ENCODE results near the gene HEXA.

DNA sequence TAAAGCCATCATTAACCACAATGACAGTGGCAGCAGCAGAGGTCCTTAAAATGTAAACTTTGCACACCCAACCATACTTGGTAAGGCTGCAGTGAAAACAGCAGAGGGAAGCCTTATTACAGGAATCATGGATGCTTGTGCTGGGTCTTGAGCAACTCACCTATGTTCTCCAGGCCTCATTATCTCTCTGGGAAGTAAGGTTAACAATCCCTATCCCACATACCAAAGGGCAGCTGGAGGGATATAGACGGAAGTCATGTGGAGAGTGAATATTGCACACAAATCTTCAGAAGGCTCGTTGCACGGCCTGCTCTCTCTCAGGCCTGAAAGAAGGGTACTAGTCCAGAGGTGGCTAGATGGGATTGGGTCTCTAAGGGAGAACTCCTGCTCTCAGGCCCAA is 30.0 kb downstream of the HEXA start:
- TF ChIP-seq ETV6 (CRISPR knock-in tag; IDR thresholded peaks at IDR 0.05): no peak
- TF ChIP-seq ATF2 (CRISPR knock-in tag; IDR thresholded peaks at IDR 0.05; ENCODE audit: borderline replicate concordance, low read depth): no peak
- no peak for TF ChIP-seq CTCF (IDR thresholded peaks at IDR 0.05)
- no peak for TF ChIP-seq SP1 (CRISPR knock-in tag; conservative IDR thresholded peaks at IDR 0.05)
- TF ChIP-seq, protein P1, sequence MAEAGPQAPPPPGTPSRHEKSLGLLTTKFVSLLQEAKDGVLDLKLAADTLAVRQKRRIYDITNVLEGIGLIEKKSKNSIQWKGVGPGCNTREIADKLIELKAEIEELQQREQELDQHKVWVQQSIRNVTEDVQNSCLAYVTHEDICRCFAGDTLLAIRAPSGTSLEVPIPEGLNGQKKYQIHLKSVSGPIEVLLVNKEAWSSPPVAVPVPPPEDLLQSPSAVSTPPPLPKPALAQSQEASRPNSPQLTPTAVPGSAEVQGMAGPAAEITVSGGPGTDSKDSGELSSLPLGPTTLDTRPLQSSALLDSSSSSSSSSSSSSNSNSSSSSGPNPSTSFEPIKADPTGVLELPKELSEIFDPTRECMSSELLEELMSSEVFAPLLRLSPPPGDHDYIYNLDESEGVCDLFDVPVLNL (CRISPR knock-in tag; IDR thresholded peaks at IDR 0.05; ENCODE audit: borderline replicate concordance, low read depth): no peak
- no peak for TF ChIP-seq ESRRA (CRISPR knock-in tag; IDR thresholded peaks at IDR 0.05; ENCODE audit: borderline replicate concordance)
- no peak for TF ChIP-seq NFE2L1 (CRISPR knock-in tag; IDR thresholded peaks at IDR 0.05)
- TF ChIP-seq ZBTB43 (CRISPR knock-in tag; IDR thresholded peaks at IDR 0.05): no peak
- TF ChIP-seq, protein P2, sequence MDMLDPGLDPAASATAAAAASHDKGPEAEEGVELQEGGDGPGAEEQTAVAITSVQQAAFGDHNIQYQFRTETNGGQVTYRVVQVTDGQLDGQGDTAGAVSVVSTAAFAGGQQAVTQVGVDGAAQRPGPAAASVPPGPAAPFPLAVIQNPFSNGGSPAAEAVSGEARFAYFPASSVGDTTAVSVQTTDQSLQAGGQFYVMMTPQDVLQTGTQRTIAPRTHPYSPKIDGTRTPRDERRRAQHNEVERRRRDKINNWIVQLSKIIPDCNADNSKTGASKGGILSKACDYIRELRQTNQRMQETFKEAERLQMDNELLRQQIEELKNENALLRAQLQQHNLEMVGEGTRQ (CRISPR knock-in tag; IDR thresholded peaks at IDR 0.05): no peak
- TF ChIP-seq OVOL2 (CRISPR knock-in tag; IDR thresholded peaks at IDR 0.05; ENCODE audit: borderline replicate concordance): no peak
- TF ChIP-seq FOXJ3 (CRISPR knock-in tag; IDR thresholded peaks at IDR 0.05; ENCODE audit: borderline replicate concordance): no peak
- no peak for TF ChIP-seq AFF4 (CRISPR knock-in tag; IDR thresholded peaks at IDR 0.05; ENCODE audit: borderline replicate concordance)

Data from WTC11 (cell line).